ENCODE measurements around the gene PNPLA7.
"Not testable (repeated sequence)": the region's sequence is repeated elsewhere in the genome, so short reads cannot be mapped to it uniquely, and the experiment has no call there.

PNPLA7 gene

DNA sequence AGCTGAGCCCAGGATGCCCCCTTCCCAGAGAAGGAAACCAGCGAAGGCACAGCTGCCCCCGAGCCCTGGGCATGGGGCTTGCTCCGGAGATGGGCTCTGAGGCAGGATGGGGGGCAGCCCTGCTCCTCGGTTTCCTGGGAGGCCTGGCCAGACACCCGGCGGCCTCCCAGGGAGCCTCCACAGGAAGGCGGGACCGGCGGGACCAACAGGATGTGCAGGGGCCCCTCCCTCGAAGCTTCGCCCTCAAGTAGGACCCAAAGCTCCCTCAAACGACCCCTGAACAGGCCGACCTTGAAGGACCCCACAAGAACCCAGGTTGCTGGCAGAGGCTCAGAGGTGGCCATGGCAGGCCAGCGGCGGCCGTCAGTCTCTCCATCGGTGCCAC is 138.9 kb downstream of the PNPLA7 start:
- no peak for DNase-seq

DNA sequence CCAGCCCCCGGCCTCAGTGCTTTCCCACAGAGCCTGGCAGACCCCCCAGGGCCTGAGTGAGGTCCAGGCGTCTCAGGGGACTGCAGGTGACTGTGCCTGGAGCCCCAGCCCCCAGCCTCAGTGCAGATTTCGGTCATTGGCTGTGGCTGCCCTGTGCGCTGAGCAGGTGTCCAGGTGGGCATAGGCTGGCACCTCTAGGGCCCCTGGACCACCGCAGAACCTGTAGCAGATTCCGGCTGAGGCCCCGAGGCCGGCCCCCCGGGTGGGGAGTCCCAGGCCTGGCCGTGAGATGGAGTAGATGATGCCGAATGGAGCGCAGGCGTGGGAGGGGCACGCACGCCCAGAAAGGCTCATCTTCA is 139.3 kb downstream of the PNPLA7 start:
- no peak for DNase-seq

DNA sequence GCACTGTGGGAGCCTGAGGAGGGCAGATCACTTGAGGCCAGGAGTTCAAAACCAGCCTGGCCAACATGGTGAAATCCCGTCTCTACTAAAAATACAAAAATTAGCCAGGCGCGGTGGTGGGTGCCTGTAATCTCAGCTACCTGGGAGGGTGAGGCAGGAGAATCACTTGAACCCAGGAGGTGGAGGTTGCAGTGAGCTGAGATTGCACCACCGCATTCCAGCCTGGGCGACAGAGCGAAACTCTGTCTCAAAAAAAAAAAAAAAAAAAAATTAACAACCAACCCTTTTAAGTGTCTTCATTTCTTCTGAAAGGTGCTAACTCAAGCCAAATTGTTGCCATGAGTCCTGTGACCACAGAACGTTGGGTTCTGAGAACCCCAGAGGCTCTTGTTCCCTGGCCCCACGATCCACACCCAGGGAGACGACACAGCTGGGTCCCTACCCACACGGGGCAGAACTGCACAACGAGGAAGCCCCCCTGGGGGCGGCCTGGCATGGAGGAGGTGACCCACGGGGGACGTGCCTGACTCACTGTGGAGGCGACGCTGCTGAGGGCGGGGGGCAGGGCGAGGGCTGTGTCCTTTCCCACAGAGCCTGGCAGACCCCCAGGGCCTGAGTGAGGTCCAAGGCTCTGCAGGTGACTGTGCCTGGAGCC is 139.8 kb downstream of the PNPLA7 start:
- not testable (repeated sequence) for DNase-seq
